Measurements from ENCODE around the gene MICU1.
A peak's percentile ranks its signal among the peaks of the same experiment; 100 is the strongest.

Gene MICU1

DNA sequence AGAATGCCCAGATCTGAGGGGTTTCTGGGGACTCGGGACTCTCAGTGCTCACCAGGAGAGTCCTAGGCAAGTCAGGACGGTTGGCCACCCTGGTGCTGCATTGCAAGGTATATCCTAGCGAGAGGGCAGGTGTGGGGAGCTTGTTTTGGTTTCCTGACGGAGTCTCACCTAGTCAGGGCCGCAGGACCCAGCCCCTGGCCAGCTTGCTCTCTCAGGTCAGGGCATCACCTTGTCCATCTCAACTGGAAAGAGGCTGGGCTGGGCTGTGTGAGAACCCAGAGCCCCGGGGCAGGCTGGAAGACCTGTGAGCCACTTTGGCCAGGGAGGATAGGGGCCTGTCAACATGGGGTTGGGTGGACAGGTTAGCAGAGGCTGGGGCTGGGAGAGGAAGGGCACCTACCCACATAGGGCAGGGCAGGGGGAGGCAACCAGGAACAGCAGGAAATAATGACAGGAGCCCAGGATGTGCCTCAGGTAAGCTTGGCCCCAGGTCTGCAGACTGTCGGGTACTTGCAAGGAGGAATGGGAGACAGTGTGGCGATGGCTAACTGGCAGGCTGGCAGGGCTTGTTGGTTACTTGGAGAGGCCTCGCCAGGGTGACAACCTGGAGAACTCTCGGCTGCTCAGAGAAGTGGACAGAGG, 302.6 kb downstream of the MICU1 start:
- Histone ChIP-seq H3K36me3 (ENCODE audit: insufficient read depth, insufficient read length, low read length) (no peaks in the 10 kb centered on the region), H3K4me1 (ENCODE audit: insufficient read depth, insufficient read length) (peaks cover 27% of the 10 kb centered on the region), H3K9ac (ENCODE audit: insufficient read length, low read depth) (peak overlapping the region; percentile 32), H3K27me3 (ENCODE audit: insufficient read depth, insufficient read length) (peaks cover 5% of the 10 kb centered on the region), H3K4me3 (ENCODE audit: insufficient read length, low read depth) (no peak overlapping the region), H3K9me3 (ENCODE audit: insufficient read depth, low read length) (no peaks in the 10 kb centered on the region)
- DNase-seq (ENCODE audit: low read depth, low spot score), result no peak
- TF ChIP-seq ZNF274 (IDR thresholded peaks at IDR 0.05; ENCODE audit: low read depth, low read length) (no peak), YY1 (IDR thresholded peaks at IDR 0.05; ENCODE audit: insufficient read depth, insufficient read length) (no peak), SUZ12 (IDR thresholded peaks at IDR 0.05; ENCODE audit: extremely low read depth, insufficient read depth, insufficient read length) (no peak)

DNA sequence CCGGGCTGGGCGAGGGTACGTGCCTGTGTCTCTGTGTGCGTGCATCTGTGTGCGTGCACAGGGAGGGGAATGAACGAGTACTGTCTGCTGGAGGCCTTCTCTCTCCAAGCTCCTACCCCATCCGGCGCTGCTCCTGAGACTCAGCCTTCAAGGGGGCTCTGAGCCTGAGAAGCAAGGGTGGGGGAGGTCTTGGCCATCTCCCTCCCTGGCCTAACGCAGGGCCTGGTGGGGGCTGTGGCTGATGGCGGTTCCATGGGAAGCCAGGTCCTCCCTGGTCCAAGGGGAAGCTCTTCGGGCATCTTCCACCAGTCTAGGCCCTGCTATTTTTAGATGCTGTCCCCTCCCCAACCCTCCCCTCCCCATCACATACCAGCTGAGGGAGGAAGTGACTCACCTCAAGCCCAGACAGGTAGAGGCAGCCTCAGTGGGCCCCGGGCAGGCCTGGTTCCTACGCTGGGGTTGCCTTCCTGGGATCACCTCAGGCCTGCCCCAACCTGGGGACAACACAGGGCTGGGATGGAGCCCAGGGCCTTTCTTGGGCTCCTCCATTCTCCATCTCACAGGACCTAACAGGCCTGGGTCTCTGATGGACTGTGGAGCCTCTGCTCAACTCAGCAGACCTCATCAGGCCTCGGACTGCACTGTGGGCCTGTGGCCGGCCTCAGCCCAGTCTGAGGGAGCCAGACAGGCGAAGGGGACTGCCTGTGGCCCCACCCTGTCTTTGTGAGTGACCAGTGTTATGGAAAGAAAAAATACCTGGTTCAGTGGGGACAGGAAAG, 303.4 kb downstream of the MICU1 start:
- TF ChIP-seq YY1 (IDR thresholded peaks at IDR 0.05; ENCODE audit: insufficient read depth, insufficient read length) (no peak), SUZ12 (IDR thresholded peaks at IDR 0.05; ENCODE audit: extremely low read depth, insufficient read depth, insufficient read length) (no peak), ZNF274 (IDR thresholded peaks at IDR 0.05; ENCODE audit: low read depth, low read length) (no peak)
- Histone ChIP-seq H3K27me3 (ENCODE audit: insufficient read depth, insufficient read length) (peaks cover 6% of the 10 kb centered on the region), H3K9me3 (ENCODE audit: insufficient read depth, low read length) (no peaks in the 10 kb centered on the region), H3K9ac (ENCODE audit: insufficient read length, low read depth) (peak overlapping the region; percentile 32), H3K36me3 (ENCODE audit: insufficient read depth, insufficient read length, low read length) (no peaks in the 10 kb centered on the region), H3K4me3 (ENCODE audit: insufficient read length, low read depth) (no peak overlapping the region), H3K4me1 (ENCODE audit: insufficient read depth, insufficient read length) (peaks cover 24% of the 10 kb centered on the region)
- DNase-seq (ENCODE audit: low read depth, low spot score), result no peak

DNA sequence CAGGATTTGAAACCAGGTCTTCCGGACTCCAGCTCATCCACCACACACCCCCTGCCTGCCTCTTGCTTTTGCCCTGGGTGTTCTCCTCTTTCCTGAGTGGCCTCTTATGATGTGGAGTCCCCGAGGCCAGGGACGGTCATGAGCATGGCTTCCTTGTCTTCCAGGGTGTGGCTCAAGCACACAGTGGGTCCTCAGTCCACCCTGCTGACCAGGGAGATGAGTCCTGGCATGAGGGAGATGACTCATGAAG, 303.9 kb downstream of the MICU1 start:
- Histone ChIP-seq H3K9ac (ENCODE audit: insufficient read length, low read depth) (no peak overlapping the region), H3K9me3 (ENCODE audit: insufficient read depth, low read length) (no peaks in the 10 kb centered on the region), H3K36me3 (ENCODE audit: insufficient read depth, insufficient read length, low read length) (no peaks in the 10 kb centered on the region), H3K27me3 (ENCODE audit: insufficient read depth, insufficient read length) (peaks cover 6% of the 10 kb centered on the region), H3K4me3 (ENCODE audit: insufficient read length, low read depth) (no peak overlapping the region), H3K4me1 (ENCODE audit: insufficient read depth, insufficient read length) (peaks cover 27% of the 10 kb centered on the region)
- DNase-seq (ENCODE audit: low read depth, low spot score), result no peak
- TF ChIP-seq SUZ12 (IDR thresholded peaks at IDR 0.05; ENCODE audit: extremely low read depth, insufficient read depth, insufficient read length) (no peak), YY1 (IDR thresholded peaks at IDR 0.05; ENCODE audit: insufficient read depth, insufficient read length) (no peak), ZNF274 (IDR thresholded peaks at IDR 0.05; ENCODE audit: low read depth, low read length) (no peak)

DNA sequence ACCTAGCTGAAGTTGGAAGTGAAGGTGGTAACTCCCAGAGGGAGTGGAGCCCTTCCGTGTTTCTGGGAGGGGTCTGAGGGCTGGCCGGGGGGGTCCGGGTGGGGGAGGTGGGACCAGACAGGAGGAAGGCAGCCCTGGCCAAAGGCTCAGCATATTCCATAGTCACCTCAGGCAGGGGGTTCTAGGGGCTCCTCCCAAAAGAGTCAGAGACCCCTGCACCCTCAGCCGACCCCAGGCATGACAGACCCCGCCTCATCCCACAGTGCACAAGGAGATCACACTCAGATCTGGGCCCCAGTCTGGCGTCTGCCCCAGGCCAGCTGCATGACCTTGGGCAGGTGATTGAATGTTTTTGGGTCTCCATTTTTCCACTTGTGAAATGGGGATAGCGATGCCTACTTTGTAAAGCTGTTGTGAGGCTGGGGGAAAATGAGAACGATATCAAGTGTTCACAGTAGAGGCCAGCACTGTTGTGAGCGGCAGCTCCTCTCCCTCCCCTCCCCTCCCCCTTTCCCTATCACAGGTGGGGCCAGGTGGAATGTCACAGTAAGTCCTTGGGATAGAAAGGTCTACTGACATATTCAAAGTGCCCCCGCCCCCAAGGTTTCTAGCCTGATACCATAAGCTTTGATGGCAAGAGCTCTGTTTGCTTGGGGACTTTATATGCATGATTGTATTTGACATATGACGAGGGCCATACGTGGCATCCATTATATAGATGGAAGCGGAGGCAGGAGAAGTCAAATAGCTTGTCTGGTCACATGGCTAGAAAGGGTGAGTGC, 304.4 kb downstream of the MICU1 start:
- no peaks in the 10 kb centered on the region for H3K9me3 ChIP-seq (ENCODE audit: insufficient read depth, low read length)
- TF ChIP-seq SUZ12 (IDR thresholded peaks at IDR 0.05; ENCODE audit: extremely low read depth, insufficient read depth, insufficient read length), result no peak
- no peak for TF ChIP-seq ZNF274 (IDR thresholded peaks at IDR 0.05; ENCODE audit: low read depth, low read length)
- TF ChIP-seq YY1 (IDR thresholded peaks at IDR 0.05; ENCODE audit: insufficient read depth, insufficient read length), result no peak
- DNase-seq (ENCODE audit: low read depth, low spot score), result no peak
- H3K27me3 ChIP-seq (ENCODE audit: insufficient read depth, insufficient read length), result peaks cover 6% of the 10 kb centered on the region
- peaks cover 27% of the 10 kb centered on the region for H3K4me1 ChIP-seq (ENCODE audit: insufficient read depth, insufficient read length)
- no peak overlapping the region for H3K4me3 ChIP-seq (ENCODE audit: insufficient read length, low read depth)
- peak overlapping the region; percentile 61 for H3K9ac ChIP-seq (ENCODE audit: insufficient read length, low read depth)
- no peaks in the 10 kb centered on the region for H3K36me3 ChIP-seq (ENCODE audit: insufficient read depth, insufficient read length, low read length)

DNA sequence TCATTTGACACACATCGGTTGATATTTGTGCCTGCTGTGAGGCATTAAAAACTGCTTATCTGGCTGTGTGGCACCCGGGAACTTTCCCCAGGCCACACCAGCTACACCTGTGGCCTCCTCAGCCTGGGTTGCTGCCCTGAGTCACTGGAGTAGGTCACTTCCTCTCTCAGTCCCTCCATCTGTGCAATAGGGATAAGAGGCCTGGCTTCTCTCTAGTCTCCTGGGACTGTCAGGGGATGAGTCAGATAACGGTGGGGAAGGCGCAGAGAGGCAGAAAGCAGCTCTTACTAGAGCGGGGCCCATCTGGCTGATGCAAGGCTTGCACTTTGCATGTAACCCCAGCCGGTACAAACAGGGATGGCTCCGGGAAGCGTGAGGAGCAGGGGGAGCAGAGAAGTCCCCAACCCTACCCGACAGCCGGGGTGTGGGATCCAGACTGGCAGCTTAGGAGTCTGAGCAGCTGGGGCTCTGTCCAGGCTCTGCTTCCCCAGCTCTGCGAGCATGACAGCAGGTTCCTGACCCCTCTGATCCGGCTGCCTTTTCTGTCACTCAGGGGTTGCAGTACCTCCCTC, 305.1 kb downstream of the MICU1 start:
- TF ChIP-seq YY1 (IDR thresholded peaks at IDR 0.05; ENCODE audit: insufficient read depth, insufficient read length) (no peak), SUZ12 (IDR thresholded peaks at IDR 0.05; ENCODE audit: extremely low read depth, insufficient read depth, insufficient read length) (no peak), ZNF274 (IDR thresholded peaks at IDR 0.05; ENCODE audit: low read depth, low read length) (no peak)
- peak; percentile 68 for DNase-seq (ENCODE audit: low read depth, low spot score)
- H3K9me3 ChIP-seq (ENCODE audit: insufficient read depth, low read length), result no peaks in the 10 kb centered on the region
- H3K4me3 ChIP-seq (ENCODE audit: insufficient read length, low read depth), result no peak overlapping the region
- peaks cover 29% of the 10 kb centered on the region for H3K4me1 ChIP-seq (ENCODE audit: insufficient read depth, insufficient read length)
- H3K36me3 ChIP-seq (ENCODE audit: insufficient read depth, insufficient read length, low read length), result no peaks in the 10 kb centered on the region
- peaks cover 6% of the 10 kb centered on the region for H3K27me3 ChIP-seq (ENCODE audit: insufficient read depth, insufficient read length)
- peak overlapping the region; percentile 61 for H3K9ac ChIP-seq (ENCODE audit: insufficient read length, low read depth)

DNA sequence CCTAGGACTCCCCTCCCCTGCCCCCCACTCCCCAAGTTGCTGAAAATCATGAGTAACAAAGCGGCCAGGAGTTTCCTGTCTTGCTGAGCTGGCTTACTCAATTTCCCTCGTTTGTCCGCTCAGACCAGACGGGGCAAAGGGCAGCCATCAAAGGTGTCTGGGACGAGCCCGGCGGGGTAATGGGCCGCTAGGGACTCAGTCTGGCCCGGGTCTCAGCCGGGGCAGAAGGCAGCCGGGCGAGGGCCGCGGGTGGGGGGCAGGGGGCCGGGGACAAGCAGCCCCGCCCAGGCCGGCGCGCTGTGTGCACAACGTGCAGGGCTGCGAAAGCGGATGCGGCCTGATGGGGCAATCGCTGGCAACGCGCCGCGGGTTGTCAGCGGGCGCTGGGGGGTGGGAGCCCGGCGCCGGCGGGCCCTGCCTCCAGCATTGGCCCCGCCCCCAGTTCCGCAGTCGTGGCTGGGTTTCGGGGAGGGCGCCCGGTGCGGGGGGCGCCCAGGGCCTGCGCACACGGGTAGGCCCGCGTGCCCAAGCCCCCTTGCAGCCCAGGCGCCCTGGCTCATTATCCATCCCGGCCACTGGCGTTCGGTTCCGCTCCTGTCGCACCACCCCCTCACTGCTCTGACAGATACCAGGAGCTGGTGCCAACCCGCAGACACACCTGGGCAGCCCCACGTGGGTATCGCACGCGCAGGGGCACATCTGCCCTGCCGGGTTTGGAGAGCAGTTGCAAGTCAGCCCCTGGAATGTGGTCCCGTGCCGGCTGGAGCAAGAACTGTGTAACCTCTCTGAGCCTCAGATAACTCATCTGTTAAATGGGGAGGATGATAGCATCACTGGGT, 306.2 kb downstream of the MICU1 start:
- H3K4me1 ChIP-seq (ENCODE audit: insufficient read depth, insufficient read length), result peaks cover 25% of the 10 kb centered on the region
- H3K27me3 ChIP-seq (ENCODE audit: insufficient read depth, insufficient read length), result peaks cover 6% of the 10 kb centered on the region
- TF ChIP-seq YY1 (IDR thresholded peaks at IDR 0.05; ENCODE audit: insufficient read depth, insufficient read length) (no peak), ZNF274 (IDR thresholded peaks at IDR 0.05; ENCODE audit: low read depth, low read length) (no peak), SUZ12 (IDR thresholded peaks at IDR 0.05; ENCODE audit: extremely low read depth, insufficient read depth, insufficient read length) (no peak)
- no peak for DNase-seq (ENCODE audit: low read depth, low spot score)
- H3K9ac ChIP-seq (ENCODE audit: insufficient read length, low read depth), result peak overlapping the region; percentile 74
- H3K9me3 ChIP-seq (ENCODE audit: insufficient read depth, low read length), result no peaks in the 10 kb centered on the region
- H3K36me3 ChIP-seq (ENCODE audit: insufficient read depth, insufficient read length, low read length), result no peaks in the 10 kb centered on the region
- peak overlapping the region; percentile 39 for H3K4me3 ChIP-seq (ENCODE audit: insufficient read length, low read depth)

All from NT2/D1 (cell line).